Heart right ventricle (tissue), 16 donors: ENCODE data around the gene ETF1. TPM values are rescaled to one million over a fixed set of nuclear protein-coding genes. Genes with fewer than 3 reads are reported as not detected.

Experiments
- ATAC-seq, 8 donors: fragments of 200-7000 bp; cut with Tn5 transposase; one replicate each; pipeline ENCODE4 v1.9.1; 2020; ENCODE audit warnings: mild to moderate bottlenecking in 8 of 8, moderate library complexity in 8 of 8, moderate number of reproducible peaks in 1 of 8
- DNase-seq, 2 donors: peaks; one replicate each; pipeline ENCODE4 v3.0.0-alpha.2; 2020
- H3K27ac ChIP-seq, 10 donors: fragments of 200-600 bp; sonication (generic) in 2 of 10; one replicate each; pipeline versions ENCODE4 v1.5.0 to v1.8.0; 2020 to 2022; ENCODE audit warnings: mild to moderate bottlenecking in 3 of 10
- H3K27me3 ChIP-seq, 7 donors: fragments of 200-600 bp; one replicate each; pipeline ENCODE4 v1.8.0; 2021 to 2022; ENCODE audit warnings: mild to moderate bottlenecking in 2 of 7
- H3K36me3 ChIP-seq, 9 donors: fragments of 200-600 bp; sonication (generic) in 1 of 9; one replicate each; pipeline versions ENCODE4 v1.5.0 to v1.8.0; 2020 to 2022; ENCODE audit warnings: mild to moderate bottlenecking in 2 of 9
- H3K4me1 ChIP-seq, 9 donors: fragments of 200-600 bp; sonication (generic) in 1 of 9; one replicate each; pipeline versions ENCODE4 v1.5.0 to v1.8.0; 2020 to 2022; ENCODE audit warnings: mild to moderate bottlenecking in 4 of 9
- H3K4me3 ChIP-seq, 10 donors: fragments of 200-600 bp; sonication (generic) in 2 of 10; one replicate each; pipeline versions ENCODE4 v1.5.0 to v1.8.0; 2020 to 2022; ENCODE audit warnings: mild to moderate bottlenecking in 7 of 10, moderate library complexity in 2 of 10
- H3K9me3 ChIP-seq, 11 donors: fragments of 200-600 bp in 10 of 11; sonication (generic) in 2 of 11; one replicate each; pipeline versions ENCODE4 v1.5.0 to v1.8.0; 2013 to 2022; ENCODE audit warnings: mild to moderate bottlenecking in 2 of 11, control low read depth in 1 of 11, moderate library complexity in 1 of 11
- WGBS, 2 donors: extraction: QIAGEN DNeasy Blood & Tissue Kit; methylation state at CpG; one replicate each; pipeline ENCODE4 v1.1.7; 2013; ENCODE audit warnings: inconsistent platforms in 1 of 2; 5-methylcytosine and 5-hydroxymethylcytosine counted together
- intact Hi-C, 10 donors: fragments of 100-400 bp; cut with DNase I; formaldehyde crosslinking; loops; one replicate each; pipeline versions ENCODE4 v1.11.1 to v1.14.2; 2022
- polyA plus RNA-seq, 2 donors: library from polyadenylated mRNA; stranded (reverse); fragments of 200-250 nt; gene quantifications; one replicate each; pipeline ENCODE4 v1.2.3, GENCODE V29; 2013
- total RNA-seq, 10 donors: library from RNA; stranded (reverse); fragmentation: NEBNext Ultra II Directional in 3 of 10; extraction: Animal tissue kit (Norgen Biotek cat#: 25700) in 3 of 10; gene quantifications; one replicate each; pipeline versions ENCODE4 v1.2.1 to v1.2.4, GENCODE V29; 2021 to 2023
- TF ChIP-seq, protein P1 (sequence below), 9 donors: fragments of 200-600 bp; sonication (generic) in 2 of 9; IDR thresholded peaks; one replicate each; pipeline versions ENCODE4 v1.5.0 to v1.8.0; 2021 to 2022; ENCODE audit warnings: antibody characterized with exemption in 9 of 9, mild to moderate bottlenecking in 5 of 9, moderate library complexity in 1 of 9
- donor health status: Arrhythmogenic right ventricular cardiomyopathy.
- donor health status: ischemic (EF 13 %, LVEDD 7.1; RV severe dilation, severe dysfunction).
- donor health status: healthy with polysubstance abuse.
- donor health status: DM: no; HTN: yes; CAD: no.
- donor health status: DM: no; HTN: no; CAD: no.
- donor health status: ischemic (EF 25% LVEDD 6.9; RV normal size, moderate dysfunction).
- donor health status: ischemic (EF 25% LVEDD 5.7; RV mildly dilated, moderate dysfunction).
- donor health status: healthy.
- donor health status: DM: yes; HTN: yes; CAD: no.
- donor health status: Ischemic cardiomyopathy.
- donor health status: ischemic (EF 35%, LVEDD 5.7; RV mildly dilated, moderate dysfunction).
- donor health status: nonischemic (EF 11% LVEDD 7.7; RV severe dilation, severe dysfunction).
- donor health status: DM: yes; HTN: yes; CAD: no.
- donor health status: PGD.
- donor health status: ischemic (EF 29% LVEDD 5.4; RV normal size, mild dysfunction).
- donor health status: nonischemic (EF 23%, LVEDD 6.1; RV moderate dilation, normal function).

The ETF1 gene
- total and polyA plus RNA-seq, 12 donors, result 17.9 to 113 (median 82.8) TPM

DNA sequence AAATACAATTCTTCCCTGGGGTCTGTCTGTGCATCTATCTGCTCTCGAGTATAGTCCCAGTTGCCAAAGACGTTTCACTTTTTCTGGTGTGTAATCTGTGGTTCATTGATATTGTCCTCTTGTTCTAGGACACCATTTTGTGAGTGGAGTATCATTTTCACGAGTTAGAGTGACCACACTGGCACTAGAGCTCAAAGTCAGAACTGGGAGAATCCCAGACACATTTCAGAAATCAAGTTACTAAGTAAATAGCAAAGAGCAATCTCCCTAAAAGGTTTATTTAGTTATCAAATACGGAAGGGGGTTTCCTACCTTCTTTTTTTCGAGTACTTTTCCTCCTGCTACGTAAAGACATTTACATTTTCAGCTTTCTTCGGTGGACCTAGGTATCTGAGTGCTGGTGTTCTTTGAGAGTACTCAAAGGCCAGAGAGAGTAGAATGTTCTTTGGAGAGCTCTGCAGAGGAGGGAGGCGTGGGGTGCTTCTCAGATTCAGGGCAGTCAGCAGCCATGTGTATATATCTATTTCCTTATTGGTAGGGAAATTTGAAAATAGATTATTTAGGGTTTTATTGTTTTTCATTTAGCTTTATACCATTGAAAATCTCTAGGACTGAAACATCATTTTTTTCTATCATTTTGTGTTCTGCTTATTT is 41.1 kb upstream of the ETF1 start:
- no peaks in the 10 kb centered on the region for H3K9me3 ChIP-seq
- 80 to 85% methylated on average over 8 of the region's 8 CpGs for WGBS, 2 donors
- no peak for ATAC-seq
- TF ChIP-seq, protein P1, sequence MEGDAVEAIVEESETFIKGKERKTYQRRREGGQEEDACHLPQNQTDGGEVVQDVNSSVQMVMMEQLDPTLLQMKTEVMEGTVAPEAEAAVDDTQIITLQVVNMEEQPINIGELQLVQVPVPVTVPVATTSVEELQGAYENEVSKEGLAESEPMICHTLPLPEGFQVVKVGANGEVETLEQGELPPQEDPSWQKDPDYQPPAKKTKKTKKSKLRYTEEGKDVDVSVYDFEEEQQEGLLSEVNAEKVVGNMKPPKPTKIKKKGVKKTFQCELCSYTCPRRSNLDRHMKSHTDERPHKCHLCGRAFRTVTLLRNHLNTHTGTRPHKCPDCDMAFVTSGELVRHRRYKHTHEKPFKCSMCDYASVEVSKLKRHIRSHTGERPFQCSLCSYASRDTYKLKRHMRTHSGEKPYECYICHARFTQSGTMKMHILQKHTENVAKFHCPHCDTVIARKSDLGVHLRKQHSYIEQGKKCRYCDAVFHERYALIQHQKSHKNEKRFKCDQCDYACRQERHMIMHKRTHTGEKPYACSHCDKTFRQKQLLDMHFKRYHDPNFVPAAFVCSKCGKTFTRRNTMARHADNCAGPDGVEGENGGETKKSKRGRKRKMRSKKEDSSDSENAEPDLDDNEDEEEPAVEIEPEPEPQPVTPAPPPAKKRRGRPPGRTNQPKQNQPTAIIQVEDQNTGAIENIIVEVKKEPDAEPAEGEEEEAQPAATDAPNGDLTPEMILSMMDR (IDR thresholded peaks at IDR 0.05), result no peak
- no peaks in the 10 kb centered on the region for H3K27me3 ChIP-seq
- H3K4me3 ChIP-seq, result no peak overlapping the region
- intact Hi-C loops, result loop anchor here in 3 of 10 donors (5.0 to 10.0 kb wide), 3 partner anchors 51 to 681 kb away; no protein-coding TSS in a partner anchor
- no peak overlapping the region for H3K27ac ChIP-seq
- H3K4me1 ChIP-seq, result peaks cover 0 to 5% (median 3%) of the 10 kb centered on the region in 9 donors
- no peaks in the 10 kb centered on the region for H3K36me3 ChIP-seq
- no peak for DNase-seq

DNA sequence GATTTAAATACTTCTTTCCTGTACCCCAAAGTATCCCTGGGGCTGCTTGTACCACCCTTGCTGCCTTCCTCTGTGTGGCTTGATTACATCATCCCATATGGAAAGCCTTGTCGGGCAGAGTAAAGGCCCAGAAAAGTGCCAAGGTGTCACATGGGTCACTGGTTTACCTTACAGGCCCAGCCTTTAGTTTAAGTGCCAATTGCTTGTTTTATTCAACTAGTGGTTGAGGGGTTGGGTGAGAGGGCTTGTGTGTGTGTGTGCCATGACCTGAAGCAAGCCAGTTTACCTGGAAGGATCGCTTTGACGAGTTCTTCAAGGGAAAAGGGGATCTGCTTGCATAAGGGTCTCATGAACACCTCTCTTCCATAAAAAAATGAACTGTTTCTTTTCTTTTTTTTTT is 39.9 kb upstream of the ETF1 start:
- DNase-seq (no peak), ATAC-seq (no peak)
- H3K4me3 ChIP-seq, result no peak overlapping the region
- no peaks in the 10 kb centered on the region for H3K9me3 ChIP-seq
- no peaks in the 10 kb centered on the region for H3K36me3 ChIP-seq
- intact Hi-C loops, result loop anchor here in 3 of 10 donors (5.0 to 10.0 kb wide), 3 partner anchors 52 to 682 kb away; no protein-coding TSS in a partner anchor
- no peaks in the 10 kb centered on the region for H3K27me3 ChIP-seq
- 93 to 94% methylated on average over 3 of the region's 3 CpGs for WGBS, 2 donors
- peaks cover 0 to 8% (median 3%) of the 10 kb centered on the region in 9 donors for H3K4me1 ChIP-seq
- H3K27ac ChIP-seq, result no peak overlapping the region
- TF ChIP-seq, protein P1 (IDR thresholded peaks at IDR 0.05), result no peak

GRCh38 chr5:138580777-138581176 is 37.7 kb upstream of the ETF1 start:
- Histone ChIP-seq H3K27ac (peak overlapping the region in 1 of 10 donors; percentile 10), H3K9me3 (no peaks in the 10 kb centered on the region), H3K4me3 (no peak overlapping the region), H3K36me3 (no peaks in the 10 kb centered on the region), H3K27me3 (no peaks in the 10 kb centered on the region), H3K4me1 (peaks cover 0 to 8% (median 3%) of the 10 kb centered on the region in 9 donors)
- DNase-seq, result no peak
- ATAC-seq, result no peak
- intact Hi-C loops, result loop anchor here in 3 of 10 donors (5.0 to 10.0 kb wide), 3 partner anchors 54 to 684 kb away; no protein-coding TSS in a partner anchor
- TF ChIP-seq, protein P1 (IDR thresholded peaks at IDR 0.05), result no peak

DNA sequence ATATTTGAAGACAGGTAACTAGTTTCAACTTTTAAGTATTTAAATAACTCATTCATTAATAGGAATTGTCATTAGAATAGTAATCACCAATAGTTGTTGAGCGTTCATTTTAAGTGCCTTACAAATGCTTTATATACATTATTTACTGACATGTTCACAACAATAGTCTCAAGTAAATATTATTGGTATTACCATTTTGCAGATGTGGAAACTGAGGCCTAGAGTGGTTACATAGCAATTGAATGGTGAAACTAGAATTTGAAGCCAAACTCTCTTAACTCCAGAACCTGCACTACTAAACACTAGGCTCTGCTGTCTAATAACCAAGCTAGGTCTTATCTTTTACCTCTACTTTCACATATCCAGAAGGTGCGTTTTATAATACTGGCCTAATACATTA is 37.0 kb upstream of the ETF1 start:
- no peaks in the 10 kb centered on the region for H3K36me3 ChIP-seq
- TF ChIP-seq, protein P1 (IDR thresholded peaks at IDR 0.05), result no peak
- H3K4me3 ChIP-seq, result no peak overlapping the region
- H3K4me1 ChIP-seq, result peaks cover 0 to 8% (median 4%) of the 10 kb centered on the region in 9 donors
- no peaks in the 10 kb centered on the region for H3K27me3 ChIP-seq
- 94 to 97% methylated on average over 2 of the region's 2 CpGs for WGBS, 2 donors
- H3K9me3 ChIP-seq, result no peaks in the 10 kb centered on the region
- DNase-seq (no peak), ATAC-seq (no peak)
- no peak overlapping the region for H3K27ac ChIP-seq
- intact Hi-C loops, result loop anchor here in 3 of 10 donors (5.0 to 10.0 kb wide), 3 partner anchors 55 to 685 kb away; no protein-coding TSS in a partner anchor
